GM21825 (cell line): ENCODE measurements around the gene HTR6.

Experiments
- ATAC-seq: cut with Tn5 transposase; IDR thresholded peaks from one replicate; pipeline ENCODE4 v1.9.1; 2021; ENCODE audit warnings: mild to moderate bottlenecking, moderate library complexity; ENCODE audit not compliant: unreplicated experiment

The HTR6 gene

DNA sequence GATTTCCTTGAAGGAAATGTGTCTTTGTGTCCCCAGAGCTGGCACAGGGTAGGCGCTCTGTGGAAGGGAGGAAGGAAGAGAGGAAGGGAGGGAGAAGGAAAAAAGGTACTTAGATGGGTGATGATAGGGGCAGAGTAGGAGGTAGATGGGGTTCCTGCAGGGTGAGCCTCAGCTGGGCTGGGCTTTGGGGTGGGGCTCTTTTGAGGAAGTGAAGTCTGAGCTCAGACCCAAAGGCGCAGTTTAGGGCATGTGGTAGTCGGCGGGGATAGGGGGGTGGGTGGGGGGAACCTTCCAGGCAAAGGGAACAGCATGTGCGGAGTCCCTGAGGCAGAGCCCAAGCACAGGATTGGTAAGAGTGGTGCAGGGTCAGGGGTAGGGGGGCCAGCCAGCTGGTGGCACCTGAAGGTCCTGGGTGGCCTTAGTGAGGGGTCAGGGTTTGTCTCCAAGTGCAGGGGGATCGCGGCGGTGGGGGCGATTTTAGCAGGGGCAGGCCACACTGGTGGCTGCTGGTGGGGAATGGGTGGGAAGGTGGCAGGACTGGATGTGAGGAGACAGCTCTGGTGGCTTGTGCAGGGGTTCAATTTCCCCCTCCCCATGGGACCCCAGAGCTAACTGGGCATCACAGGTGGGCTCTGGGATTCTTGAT, 8.4 kb upstream of the HTR6 start:
- ATAC-seq, result no peak

- no peak for ATAC-seq
Observed at GRCh38 chr1:19656780-19657466, 7.8 kb upstream of the HTR6 start.

DNA sequence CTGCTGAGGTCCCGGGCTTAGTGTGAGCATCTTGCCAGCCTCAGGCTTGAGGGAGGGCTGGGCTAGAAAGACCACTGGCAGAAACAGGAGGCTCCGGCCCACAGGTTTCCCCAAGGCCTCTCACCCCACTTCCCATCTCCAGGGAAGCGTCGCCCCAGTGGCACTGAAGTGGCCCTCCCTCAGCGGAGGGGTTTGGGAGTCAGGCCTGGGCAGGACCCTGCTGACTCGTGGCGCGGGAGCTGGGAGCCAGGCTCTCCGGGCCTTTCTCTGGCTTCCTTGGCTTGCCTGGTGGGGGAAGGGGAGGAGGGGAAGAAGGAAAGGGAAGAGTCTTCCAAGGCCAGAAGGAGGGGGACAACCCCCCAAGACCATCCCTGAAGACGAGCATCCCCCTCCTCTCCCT, 7.2 kb upstream of the HTR6 start:
- ATAC-seq, result no peak

DNA sequence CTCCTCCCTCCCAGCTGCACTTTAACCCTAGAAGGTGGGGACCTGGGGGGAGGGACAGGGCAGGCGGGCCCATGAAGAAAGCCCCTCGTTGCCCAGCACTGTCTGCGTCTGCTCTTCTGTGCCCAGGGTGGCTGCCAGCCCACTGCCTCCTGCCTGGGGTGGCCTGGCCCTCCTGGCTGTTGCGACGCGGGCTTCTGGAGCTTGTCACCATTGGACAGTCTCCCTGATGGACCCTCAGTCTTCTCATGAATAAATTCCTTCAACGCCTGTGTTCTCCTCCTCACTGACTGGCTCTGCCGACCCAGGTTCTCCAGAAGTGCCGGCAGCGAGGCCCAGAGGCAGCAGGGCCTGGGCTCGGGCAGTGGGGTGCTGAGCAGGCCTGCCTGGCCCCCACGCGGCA, 6.5 kb upstream of the HTR6 start:
- ATAC-seq, result no peak

GRCh38 chr1:19661721-19662228, 2.9 kb upstream of the HTR6 start:
- no peak for ATAC-seq

- no peak for ATAC-seq
Observed at GRCh38 chr1:19662313-19662712, 2.4 kb upstream of the HTR6 start.

DNA sequence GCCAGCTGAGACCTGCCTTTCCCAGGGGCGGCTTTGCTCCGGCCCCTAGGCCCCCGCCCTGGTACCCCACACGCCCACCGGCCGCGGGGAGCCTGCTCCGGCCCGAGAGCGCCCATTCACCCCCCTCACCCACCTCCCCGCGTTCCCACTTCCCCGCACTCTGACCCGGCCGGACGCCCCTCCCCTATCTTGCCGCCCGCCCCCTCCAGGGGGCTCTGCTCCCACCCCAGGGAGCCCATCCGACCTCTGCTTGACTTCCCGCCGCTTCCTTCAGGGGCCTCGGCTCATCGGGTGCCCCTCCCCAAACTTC, 466 bp downstream of the HTR6 start:
- no peak for ATAC-seq

DNA sequence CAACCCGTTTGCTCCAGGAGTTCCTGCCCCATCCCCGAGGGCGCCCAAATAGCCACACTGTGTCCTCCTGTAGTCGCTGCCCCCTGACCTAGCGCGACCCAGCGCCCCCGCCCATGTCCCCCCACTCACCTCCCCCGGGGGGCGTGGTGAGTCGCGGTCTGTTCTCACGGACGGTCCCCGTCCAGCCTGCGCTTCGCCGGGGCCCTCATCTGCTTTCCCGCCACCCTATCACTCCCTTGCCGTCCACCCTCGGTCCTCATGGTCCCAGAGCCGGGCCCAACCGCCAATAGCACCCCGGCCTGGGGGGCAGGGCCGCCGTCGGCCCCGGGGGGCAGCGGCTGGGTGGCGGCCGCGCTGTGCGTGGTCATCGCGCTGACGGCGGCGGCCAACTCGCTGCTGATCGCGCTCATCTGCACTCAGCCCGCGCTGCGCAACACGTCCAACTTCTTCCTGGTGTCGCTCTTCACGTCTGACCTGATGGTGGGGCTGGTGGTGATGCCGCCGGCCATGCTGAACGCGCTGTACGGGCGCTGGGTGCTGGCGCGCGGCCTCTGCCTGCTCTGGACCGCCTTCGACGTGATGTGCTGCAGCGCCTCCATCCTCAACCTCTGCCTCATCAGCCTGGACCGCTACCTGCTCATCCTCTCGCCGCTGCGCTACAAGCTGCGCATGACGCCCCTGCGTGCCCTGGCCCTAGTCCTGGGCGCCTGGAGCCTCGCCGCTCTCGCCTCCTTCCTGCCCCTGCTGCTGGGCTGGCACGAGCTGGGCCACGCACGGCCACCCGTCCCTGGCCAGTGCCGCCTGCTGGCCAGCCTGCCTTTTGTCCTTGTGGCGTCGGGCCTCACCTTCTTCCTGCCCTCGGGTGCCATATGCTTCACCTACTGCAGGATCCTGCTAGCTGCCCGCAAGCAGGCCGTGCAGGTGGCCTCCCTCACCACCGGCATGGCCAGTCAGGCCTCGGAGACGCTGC, 1.1 kb downstream of the HTR6 start:
- no peak for ATAC-seq

DNA sequence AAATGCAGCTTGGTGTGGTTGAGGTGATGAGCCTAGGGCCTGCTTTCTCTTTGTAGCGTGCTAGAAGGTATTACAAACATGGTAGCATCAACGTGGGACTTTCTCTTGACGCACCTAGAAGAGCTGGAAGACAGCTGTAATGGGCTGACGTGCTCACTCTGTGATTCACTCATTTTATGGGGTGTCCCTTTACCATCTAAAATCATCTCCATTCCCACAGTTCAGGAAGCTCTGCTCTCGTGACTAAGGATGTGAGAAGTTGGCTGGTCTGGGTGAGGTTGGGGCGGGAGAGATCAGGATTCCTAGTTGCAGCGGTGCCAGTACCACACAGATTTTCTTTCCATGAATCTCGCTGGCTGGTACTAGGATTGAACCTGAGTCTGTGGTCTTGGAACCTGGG, 4.2 kb downstream of the HTR6 start:
- no peak for ATAC-seq

DNA sequence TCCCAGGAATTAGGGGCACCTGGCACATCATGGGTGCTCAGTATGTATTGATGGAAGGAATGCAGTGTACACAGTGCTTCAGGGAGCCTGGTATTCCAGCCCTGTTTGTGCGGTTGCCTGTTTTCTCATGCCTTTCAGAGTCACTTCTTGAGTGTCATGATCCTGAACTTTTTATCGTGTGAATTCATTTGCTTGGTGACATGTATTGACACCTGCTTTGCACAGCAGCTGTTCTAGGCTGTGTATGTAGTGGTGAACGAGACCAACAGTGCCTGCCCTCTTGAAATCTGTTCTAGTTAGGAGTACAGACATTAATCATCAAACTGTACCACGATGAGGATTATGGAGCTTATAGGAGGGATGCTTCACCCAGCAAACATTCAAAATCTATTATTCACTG, 6.1 kb downstream of the HTR6 start:
- no peak for ATAC-seq

DNA sequence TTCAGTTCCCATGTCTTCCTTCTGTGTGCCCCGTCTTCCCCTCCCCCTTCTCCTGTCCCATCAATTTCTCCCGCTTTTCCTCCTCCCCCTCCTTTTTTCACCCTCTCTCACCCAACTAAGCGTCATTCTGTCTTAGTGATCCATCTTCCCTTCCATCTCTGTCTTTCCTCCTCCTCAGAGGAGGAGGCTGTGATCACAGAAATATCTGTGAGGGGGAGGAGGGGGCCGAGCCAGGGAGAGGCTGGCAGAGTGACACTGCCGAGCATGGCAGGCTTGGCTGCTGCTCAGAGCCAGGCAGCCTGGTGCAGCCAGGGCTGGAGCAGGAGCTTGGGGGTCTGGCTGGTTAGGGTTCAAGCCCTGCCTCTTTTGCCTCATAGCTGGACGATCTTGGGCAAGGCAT, 7.6 kb downstream of the HTR6 start:
- ATAC-seq, result no peak

- no peak for ATAC-seq
Observed at GRCh38 chr1:19675797-19676196, 11.1 kb downstream of the HTR6 start.

- ATAC-seq, result no peak
Observed at GRCh38 chr1:19676438-19676922, 11.8 kb downstream of the HTR6 start.

DNA sequence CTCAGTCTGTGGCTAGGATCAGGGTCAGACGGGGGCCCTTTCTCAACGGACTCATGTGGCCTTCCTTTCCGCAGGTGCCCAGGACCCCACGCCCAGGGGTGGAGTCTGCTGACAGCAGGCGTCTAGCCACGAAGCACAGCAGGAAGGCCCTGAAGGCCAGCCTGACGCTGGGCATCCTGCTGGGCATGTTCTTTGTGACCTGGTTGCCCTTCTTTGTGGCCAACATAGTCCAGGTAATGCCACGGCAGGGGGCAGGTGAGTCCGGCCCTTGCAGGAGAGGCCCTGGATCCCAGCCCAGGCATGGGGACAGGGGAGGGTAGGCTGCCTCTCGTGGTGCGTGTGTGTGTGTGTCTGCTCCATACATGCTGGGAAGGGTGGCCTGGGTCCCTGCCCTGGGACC, 13.8 kb downstream of the HTR6 start:
- ATAC-seq, result no peak

- no peak for ATAC-seq
Observed at GRCh38 chr1:19678931-19679453, 14.3 kb downstream of the HTR6 start.

DNA sequence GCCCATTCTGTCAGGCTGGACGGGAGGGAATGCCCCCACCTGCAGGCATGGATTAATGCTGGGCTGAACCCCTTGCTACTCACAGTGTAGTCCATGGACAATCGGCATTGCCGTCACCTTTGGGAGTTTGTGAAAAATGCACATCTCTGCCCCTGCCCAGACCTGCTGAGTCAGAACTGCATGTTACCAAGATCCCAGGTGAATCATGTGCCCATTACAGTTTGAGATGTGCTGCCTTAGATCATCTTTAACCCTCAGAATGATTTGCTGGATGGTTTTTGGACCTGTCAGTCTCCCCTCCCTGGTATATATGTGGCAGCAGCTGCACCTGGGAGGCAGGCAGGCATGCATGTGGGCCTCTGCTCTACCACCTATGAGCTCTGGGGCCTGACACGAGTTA, 15.0 kb downstream of the HTR6 start:
- ATAC-seq, result no peak

DNA sequence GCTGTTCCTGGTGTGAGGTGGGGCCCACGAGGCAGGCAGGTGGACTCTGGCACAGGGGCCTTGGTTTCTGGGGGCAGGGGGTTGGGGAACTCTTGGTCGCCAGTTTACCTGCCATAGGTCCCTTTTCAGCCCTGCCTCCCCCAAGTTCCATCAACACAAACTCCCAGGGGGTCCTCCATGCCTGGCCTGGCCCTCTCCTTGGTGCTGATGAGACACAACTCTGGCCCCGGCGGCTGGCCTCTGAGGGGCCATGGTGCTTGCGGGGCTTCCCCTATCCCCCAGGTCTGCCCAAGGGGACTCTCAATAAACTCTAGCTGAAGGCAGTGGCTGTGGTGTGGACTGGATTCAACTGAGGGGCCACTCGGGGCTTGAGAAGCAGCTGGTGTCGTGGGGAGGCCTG, 16.0 kb downstream of the HTR6 start:
- no peak for ATAC-seq

DNA sequence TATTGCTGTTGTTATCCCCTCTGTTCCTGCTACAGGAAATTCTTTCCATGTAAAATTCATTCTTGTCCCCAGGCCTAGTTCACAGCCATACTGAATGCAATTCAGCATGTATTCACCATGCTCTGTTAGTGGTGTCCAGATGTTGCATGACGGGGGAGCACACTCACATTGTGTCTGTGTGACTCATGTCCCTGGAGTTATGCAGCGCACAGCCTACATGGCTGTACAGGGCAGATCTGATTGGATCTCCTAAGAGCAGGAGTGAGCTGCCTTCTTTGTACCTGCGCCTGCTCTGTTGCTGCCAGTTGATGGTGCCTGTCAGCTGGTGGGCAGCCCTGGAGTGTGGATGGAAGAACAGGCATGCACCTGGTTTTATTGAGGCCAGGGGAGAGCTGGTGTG, 17.6 kb downstream of the HTR6 start:
- no peak for ATAC-seq

- no peak for ATAC-seq
Observed at GRCh38 chr1:19682901-19683300, 18.2 kb downstream of the HTR6 start.

- no peak for ATAC-seq
Observed at GRCh38 chr1:19683351-19683750, 18.7 kb downstream of the HTR6 start.

DNA sequence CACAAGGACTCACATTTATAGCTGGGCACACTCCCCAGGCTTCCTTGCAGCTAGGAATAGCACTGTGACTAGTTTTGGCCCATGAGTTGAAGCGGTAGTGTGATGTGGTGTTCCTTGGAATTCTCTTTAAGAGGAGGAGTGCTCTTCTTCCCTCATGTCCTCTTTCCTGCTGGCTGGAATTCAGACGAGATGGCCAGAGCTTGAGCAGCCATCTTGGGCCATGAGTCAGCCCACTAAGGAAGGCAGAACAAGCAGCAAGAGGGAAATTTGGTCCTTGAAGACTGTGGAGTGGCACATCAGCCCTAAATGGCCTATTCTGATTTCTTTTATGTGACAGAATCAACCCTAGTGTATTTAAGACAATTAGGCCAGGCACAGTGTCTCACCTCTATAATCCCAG, 20.0 kb downstream of the HTR6 start:
- no peak for ATAC-seq
